Skeletal muscle satellite cell (primary cell): ENCODE data around the gene PSMG2. TPM values are rescaled to one million over a fixed set of nuclear protein-coding genes. Genes with fewer than 3 reads are reported as not detected.

Experiments
- H3K27me3 ChIP-seq: 2 replicates; pipeline ENCODE4 v1.7.0; 2013; ENCODE audit warnings: low read length; ENCODE audit not compliant: control insufficient read depth, insufficient read depth
- H3K36me3 ChIP-seq: 2 replicates; pipeline ENCODE4 v1.7.0; 2013; ENCODE audit warnings: mild to moderate bottlenecking, control low read depth, low read length; ENCODE audit not compliant: insufficient read depth
- H3K4me1 ChIP-seq: 2 replicates; pipeline ENCODE4 v1.7.0; 2013; ENCODE audit warnings: low read length; ENCODE audit not compliant: control insufficient read depth, insufficient read depth
- H3K4me2 ChIP-seq: 2 replicates; pipeline ENCODE4 v1.7.0; 2013; ENCODE audit warnings: mild to moderate bottlenecking, low read length
- H3K4me3 ChIP-seq: 2 replicates; pipeline ENCODE4 v1.7.0; 2013; ENCODE audit warnings: low read length
- H3K9ac ChIP-seq: 2 replicates; pipeline ENCODE4 v1.7.0; 2013; ENCODE audit warnings: mild to moderate bottlenecking, low read depth, low read length, moderate library complexity
- H3K9me3 ChIP-seq: replicated peaks from 2 replicates; pipeline ENCODE4 v1.7.0; 2013; ENCODE audit warnings: mild to moderate bottlenecking, control low read depth, low read length
- small RNA-seq: library from RNA; depleted of rRNA; stranded (forward); fragments of <200 nt; gene quantifications from one replicate; pipeline ENCODE3, GENCODE V24; 2012

The PSMG2 gene

DNA sequence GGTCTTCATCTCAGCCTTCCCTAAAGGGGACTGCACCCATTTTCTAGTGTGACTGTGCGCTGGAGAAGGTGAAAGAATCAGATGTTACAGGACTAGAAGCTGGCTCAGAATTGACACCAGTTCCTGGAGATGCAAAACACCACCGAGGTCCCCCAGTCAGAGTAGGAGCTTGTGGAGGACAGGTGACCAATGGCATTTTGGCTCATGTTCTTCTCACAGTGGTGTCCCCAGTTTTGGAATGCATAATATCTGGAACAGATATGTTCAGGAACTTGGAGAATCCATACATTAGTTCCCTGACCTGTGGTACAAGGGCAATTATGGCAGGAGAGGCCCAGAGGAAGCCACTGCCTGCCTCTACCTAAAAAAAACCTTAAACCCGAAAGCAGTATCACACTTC lies 66.3 kb downstream of the PSMG2 start:
- Histone ChIP-seq H3K27me3 (no peaks in the 10 kb centered on the region), H3K4me2 (no peak overlapping the region), H3K4me3 (no peak overlapping the region), H3K9me3 (no peaks in the 10 kb centered on the region), H3K4me1 (peaks cover 16% of the 10 kb centered on the region), H3K36me3 (no peaks in the 10 kb centered on the region), H3K9ac (no peak overlapping the region)

GRCh38 chr18:12769644-12770440 lies 67.0 kb downstream of the PSMG2 start:
- Histone ChIP-seq H3K4me1 (peaks cover 16% of the 10 kb centered on the region), H3K9me3 (no peaks in the 10 kb centered on the region), H3K9ac (no peak overlapping the region), H3K36me3 (no peaks in the 10 kb centered on the region), H3K4me2 (no peak overlapping the region), H3K27me3 (no peaks in the 10 kb centered on the region), H3K4me3 (no peak overlapping the region)

- no peak overlapping the region for H3K4me2 ChIP-seq
- no peaks in the 10 kb centered on the region for H3K36me3 ChIP-seq
- no peak overlapping the region for H3K4me3 ChIP-seq
- no peaks in the 10 kb centered on the region for H3K27me3 ChIP-seq
- H3K9ac ChIP-seq, result no peak overlapping the region
- H3K4me1 ChIP-seq, result peaks cover 16% of the 10 kb centered on the region
- no peaks in the 10 kb centered on the region for H3K9me3 ChIP-seq
Measured at GRCh38 chr18:12770469-12771219, 67.8 kb downstream of the PSMG2 start.

DNA sequence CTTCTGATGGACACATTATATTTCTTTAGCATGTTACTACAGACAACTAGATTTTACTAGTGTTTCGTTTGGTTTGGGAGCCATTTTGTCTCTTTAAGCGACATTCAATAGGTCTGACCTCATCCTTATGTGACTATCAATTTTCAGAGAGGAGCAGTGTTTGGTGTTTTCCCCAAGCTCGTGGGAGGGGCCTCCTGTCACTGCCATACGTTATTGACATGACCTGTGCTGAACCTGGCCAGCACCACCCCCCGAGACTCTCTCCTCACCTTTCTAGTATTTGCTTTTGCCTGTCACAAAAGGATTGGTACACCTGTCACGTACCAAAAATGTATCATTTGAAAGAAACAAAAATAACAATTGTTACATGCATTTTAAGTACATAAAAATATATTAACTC lies 69.3 kb downstream of the PSMG2 start:
- Histone ChIP-seq H3K4me3 (no peak overlapping the region), H3K9me3 (no peaks in the 10 kb centered on the region), H3K9ac (no peak overlapping the region), H3K4me2 (no peak overlapping the region), H3K36me3 (no peaks in the 10 kb centered on the region), H3K4me1 (peaks cover 16% of the 10 kb centered on the region), H3K27me3 (no peaks in the 10 kb centered on the region)

DNA sequence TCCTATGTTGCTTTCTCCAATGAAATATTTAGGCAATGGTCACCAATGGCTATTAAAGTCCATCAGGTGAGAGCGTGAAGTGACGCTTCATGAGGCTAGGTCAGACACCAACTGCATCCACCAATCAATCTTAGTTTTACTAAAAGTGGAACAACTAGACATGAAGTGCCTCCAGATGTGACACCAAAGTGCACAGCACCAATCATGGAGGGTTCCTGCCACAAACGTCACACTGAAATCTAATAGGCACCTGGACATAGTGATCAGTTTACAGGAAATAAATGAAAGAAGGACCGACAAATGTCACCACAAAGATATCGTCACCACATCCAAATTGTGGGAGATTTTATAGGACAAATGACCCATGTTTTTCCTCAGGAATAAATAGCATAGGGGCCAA lies 70.5 kb downstream of the PSMG2 start:
- Histone ChIP-seq H3K4me3 (no peak overlapping the region), H3K4me1 (peaks cover 14% of the 10 kb centered on the region), H3K4me2 (no peak overlapping the region), H3K9me3 (no peaks in the 10 kb centered on the region), H3K9ac (no peak overlapping the region), H3K27me3 (no peaks in the 10 kb centered on the region), H3K36me3 (no peaks in the 10 kb centered on the region)

DNA sequence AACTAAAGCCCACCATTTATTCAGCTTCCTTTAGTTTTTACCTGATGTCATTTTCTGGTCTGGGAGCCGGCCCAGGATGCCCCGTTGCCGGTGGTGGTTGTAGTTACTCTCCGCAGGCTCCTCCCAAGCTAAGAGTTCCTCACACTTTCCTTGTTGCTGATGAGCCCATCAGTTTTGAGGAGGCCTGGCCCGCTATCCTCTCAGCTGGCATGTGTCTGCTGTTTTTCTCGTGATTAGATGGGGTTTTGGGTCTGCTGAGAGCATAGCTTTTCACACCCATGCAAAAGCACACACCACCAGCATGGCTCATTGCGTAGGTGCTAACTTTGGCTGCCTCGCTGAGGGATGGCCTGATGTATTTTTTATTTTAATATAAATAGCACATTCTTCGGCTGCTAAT lies 72.1 kb downstream of the PSMG2 start:
- no peak overlapping the region for H3K4me2 ChIP-seq
- H3K27me3 ChIP-seq, result no peaks in the 10 kb centered on the region
- H3K9me3 ChIP-seq, result no peaks in the 10 kb centered on the region
- no peak overlapping the region for H3K4me3 ChIP-seq
- no peak overlapping the region for H3K9ac ChIP-seq
- H3K36me3 ChIP-seq, result no peaks in the 10 kb centered on the region
- H3K4me1 ChIP-seq, result peaks cover 3% of the 10 kb centered on the region

Small RNAs within 50 kb of the gene (small RNA-seq; reads per million reads assigned to genes)
- not detected for gene RF00019
